ENCODE results near the gene LYRM4. TPM values are rescaled to one million over a fixed set of nuclear protein-coding genes. Genes with fewer than 3 reads are reported as not detected.

Gene LYRM4
- total RNA-seq, 1 experiment from 2014 or later, result 44.3 TPM

DNA sequence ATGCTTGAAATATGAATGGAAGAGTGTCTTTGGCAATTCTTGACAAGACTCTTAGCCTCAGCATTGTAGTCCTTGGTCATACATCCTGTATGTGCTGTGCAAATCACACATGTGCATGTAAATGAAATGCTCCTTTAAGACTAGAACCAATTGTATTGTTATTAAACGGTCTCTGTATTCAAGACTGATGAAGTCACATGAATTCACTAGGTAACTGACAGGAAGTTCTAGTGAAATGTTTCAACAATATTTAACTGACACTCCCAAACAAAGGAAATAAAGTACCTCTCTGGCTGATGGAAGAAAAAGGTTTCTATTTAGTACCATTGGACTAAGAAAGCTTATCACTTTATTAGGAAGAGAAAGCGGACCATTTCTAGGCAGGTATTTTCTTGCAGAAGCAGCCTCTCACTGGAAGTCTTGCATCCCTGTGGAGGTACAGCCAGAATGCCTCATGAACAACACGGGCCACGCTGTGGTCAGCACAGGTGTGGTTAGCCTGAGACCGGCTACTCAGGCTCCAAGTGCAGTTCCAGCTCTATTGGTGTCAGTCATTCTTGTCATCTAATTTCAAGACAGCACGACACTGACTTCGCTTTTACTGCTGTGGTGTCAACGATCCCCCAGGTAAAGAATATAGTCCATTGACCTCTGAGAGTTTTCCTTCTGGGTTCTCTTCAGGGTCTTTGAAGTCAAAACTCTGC lies 158.3 kb downstream of the LYRM4 start:
- no peak overlapping the region for H3K23ac ChIP-seq (ENCODE audit: insufficient read length, low read depth, low read length)
- H3K18ac ChIP-seq (ENCODE audit: insufficient read length, low read depth, low read length), result no peak overlapping the region
- H3K27me3 ChIP-seq (ENCODE audit: insufficient read depth, low read length), result no peaks in the 10 kb centered on the region
- no peak overlapping the region for H2AK5ac ChIP-seq (ENCODE audit: insufficient read length, low read length)
- no peak overlapping the region for H4K91ac ChIP-seq (ENCODE audit: insufficient read length, low read depth, low read length)
- no peak overlapping the region for H2BK12ac ChIP-seq (ENCODE audit: insufficient read length, low read depth, low read length)
- TF ChIP-seq, protein P1, sequence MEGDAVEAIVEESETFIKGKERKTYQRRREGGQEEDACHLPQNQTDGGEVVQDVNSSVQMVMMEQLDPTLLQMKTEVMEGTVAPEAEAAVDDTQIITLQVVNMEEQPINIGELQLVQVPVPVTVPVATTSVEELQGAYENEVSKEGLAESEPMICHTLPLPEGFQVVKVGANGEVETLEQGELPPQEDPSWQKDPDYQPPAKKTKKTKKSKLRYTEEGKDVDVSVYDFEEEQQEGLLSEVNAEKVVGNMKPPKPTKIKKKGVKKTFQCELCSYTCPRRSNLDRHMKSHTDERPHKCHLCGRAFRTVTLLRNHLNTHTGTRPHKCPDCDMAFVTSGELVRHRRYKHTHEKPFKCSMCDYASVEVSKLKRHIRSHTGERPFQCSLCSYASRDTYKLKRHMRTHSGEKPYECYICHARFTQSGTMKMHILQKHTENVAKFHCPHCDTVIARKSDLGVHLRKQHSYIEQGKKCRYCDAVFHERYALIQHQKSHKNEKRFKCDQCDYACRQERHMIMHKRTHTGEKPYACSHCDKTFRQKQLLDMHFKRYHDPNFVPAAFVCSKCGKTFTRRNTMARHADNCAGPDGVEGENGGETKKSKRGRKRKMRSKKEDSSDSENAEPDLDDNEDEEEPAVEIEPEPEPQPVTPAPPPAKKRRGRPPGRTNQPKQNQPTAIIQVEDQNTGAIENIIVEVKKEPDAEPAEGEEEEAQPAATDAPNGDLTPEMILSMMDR (conservative IDR thresholded peaks at IDR 0.05), result no peak
- no peaks in the 10 kb centered on the region; the same call in 1 of the 2 replicates for H3K79me2 ChIP-seq (ENCODE audit: insufficient read depth, low read length)
- no peak overlapping the region for H4K5ac ChIP-seq (ENCODE audit: insufficient read length, low read depth, low read length)
- no peak overlapping the region for H2AFZ ChIP-seq (ENCODE audit: low read length)
- no peak overlapping the region for H2BK15ac ChIP-seq (ENCODE audit: low read depth, low read length)
- H2BK20ac ChIP-seq (ENCODE audit: low read depth, low read length, poor library complexity, severe bottlenecking), result no peak overlapping the region
- no CpG with 5 or more reads among the region's 8 CpGs for WGBS (ENCODE audit: extremely low coverage, insufficient read length, low lambda C conversion rate)
- no peaks in the 10 kb centered on the region for H4K20me1 ChIP-seq (ENCODE audit: control insufficient read depth, insufficient read depth, insufficient read length)
- H3K23me2 ChIP-seq (ENCODE audit: insufficient read length, low read depth, low read length, poor library complexity, severe bottlenecking), result no peaks in the 10 kb centered on the region
- H3K27ac ChIP-seq (ENCODE audit: insufficient read length, low read depth, low read length), result no peak overlapping the region
- H3K4me2 ChIP-seq (ENCODE audit: insufficient read depth, insufficient read length, low read length), result no peak overlapping the region
- peaks cover 8% of the 10 kb centered on the region for H3K27me3 Mint-ChIP-seq (ENCODE audit: low read depth)
- peaks cover 8 to 10% of the 10 kb centered on the region in 2 experiments for H3K4me1 Mint-ChIP-seq
- H3K9me3 Mint-ChIP-seq, result no peaks in the 10 kb centered on the region; a peak in 1 of 5 replicates
- H3K14ac ChIP-seq (ENCODE audit: insufficient read depth, low read length), result no peak overlapping the region
- H3K4me1 ChIP-seq (ENCODE audit: insufficient read depth, low read length), result no peaks in the 10 kb centered on the region; the same call in 1 of the 2 replicates
- peaks cover 2 to 11% (median 2%) of the 10 kb centered on the region in 3 experiments; a peak in 4 of 7 replicates for H3K36me3 Mint-ChIP-seq (ENCODE audit: insufficient read depth in 1 of 3, low read depth in 3 of 3)
- no peak overlapping the region for H3K27ac Mint-ChIP-seq
- H3T11ph ChIP-seq (ENCODE audit: low read length), result no peak overlapping the region
- DNase-seq, result no peak
- no peak overlapping the region for H3K56ac ChIP-seq (ENCODE audit: insufficient read length, low read depth, low read length)
- no peak overlapping the region for H3K4ac ChIP-seq (ENCODE audit: low read depth, low read length)
- no peak overlapping the region for H2BK120ac ChIP-seq (ENCODE audit: low read depth, low read length, poor library complexity, severe bottlenecking)
- H3K4me3 Mint-ChIP-seq, result no peak overlapping the region
- H3K79me1 ChIP-seq (ENCODE audit: insufficient read depth, low read depth, low read length, poor library complexity, severe bottlenecking), result no peaks in the 10 kb centered on the region
- H3K9me3 ChIP-seq (ENCODE audit: control insufficient read depth, low read depth, low read length), result no peaks in the 10 kb centered on the region
- H4K8ac ChIP-seq (replicated peaks; ENCODE audit: insufficient read length, low read depth, low read length), result no peak overlapping the region
- H3K9ac ChIP-seq (ENCODE audit: extremely low read depth, insufficient read length, low read length), result no peak overlapping the region
- no peak overlapping the region for H2BK5ac ChIP-seq (ENCODE audit: insufficient read length, low read length)

Data from H9 (cell line).